ENCODE data around the gene CFB. TPM values are rescaled to one million over a fixed set of nuclear protein-coding genes. Genes with fewer than 3 reads are reported as not detected.

CFB gene
- polyA plus RNA-seq, 4 donors, result 4.6 to 13.0 (median 6.7) TPM

Other genes with a start within 250 kb of the CFB start
- gene ABHD16A, start 242.8 kb upstream of the CFB start, polyA plus RNA-seq (ENCODE audit: insufficient read length in 4 of 4), result 10 to 100 TPM; 50.1 to 67.5 (median 55.9) TPM
- 1 to 10 TPM in 1 of 4 donors, under 1 TPM in 2, not detected in 1; 0.30 to 1.5 (median 0.52) TPM for gene LY6G6F, start 239.2 kb upstream of the CFB start, polyA plus RNA-seq (ENCODE audit: insufficient read length in 4 of 4)
- not detected for gene LY6G6D, start 230.7 kb upstream of the CFB start, polyA plus RNA-seq (ENCODE audit: insufficient read length in 4 of 4)
- under 1 TPM in 3 of 4 donors, not detected in 1; 0.45 to 0.74 (median 0.63) TPM for gene LY6G6C, start 224.3 kb upstream of the CFB start, polyA plus RNA-seq (ENCODE audit: insufficient read length in 4 of 4)
- 1 to 10 TPM; 1.1 to 2.9 (median 1.4) TPM for gene MPIG6B, start 222.7 kb upstream of the CFB start, polyA plus RNA-seq (ENCODE audit: insufficient read length in 4 of 4)
- gene DDAH2, start 216.8 kb upstream of the CFB start, polyA plus RNA-seq (ENCODE audit: insufficient read length in 4 of 4), result 100 to 1,000 TPM; 150 to 213 (median 182) TPM
- 100 to 1,000 TPM; 201 to 309 (median 278) TPM for gene CLIC1, start 209.6 kb upstream of the CFB start, polyA plus RNA-seq (ENCODE audit: insufficient read length in 4 of 4)
- 10 to 100 TPM; 14.2 to 51.0 (median 25.2) TPM for gene MSH5, start 206.1 kb upstream of the CFB start, polyA plus RNA-seq (ENCODE audit: insufficient read length in 4 of 4)
- gene SAPCD1, start 183.4 kb upstream of the CFB start, polyA plus RNA-seq (ENCODE audit: insufficient read length in 4 of 4), result 10 to 100 TPM in 2 of 4 donors, 1 to 10 TPM in 2; 2.7 to 13.0 (median 7.9) TPM
- 10 to 100 TPM in 1 of 4 donors, 1 to 10 TPM in 3; 1.5 to 11.1 (median 5.5) TPM for gene VWA7, start 168.8 kb upstream of the CFB start, polyA plus RNA-seq (ENCODE audit: insufficient read length in 4 of 4)
- gene VARS1, start 150.3 kb upstream of the CFB start, polyA plus RNA-seq (ENCODE audit: insufficient read length in 4 of 4), result 10 to 100 TPM; 42.7 to 67.9 (median 60.0) TPM
- 10 to 100 TPM; 71.4 to 84.9 (median 84.3) TPM for gene LSM2, start 139.1 kb upstream of the CFB start, polyA plus RNA-seq (ENCODE audit: insufficient read length in 4 of 4)
- 1 to 10 TPM; 3.1 to 4.4 (median 3.7) TPM for gene HSPA1L, start 130.8 kb upstream of the CFB start, polyA plus RNA-seq (ENCODE audit: insufficient read length in 4 of 4)
- gene HSPA1A, start 130.6 kb upstream of the CFB start, polyA plus RNA-seq (ENCODE audit: insufficient read length in 4 of 4), result 100 to 1,000 TPM in 3 of 4 donors, 10 to 100 TPM in 1; 88.1 to 159 (median 116) TPM
- gene HSPA1B, start 118.4 kb upstream of the CFB start, polyA plus RNA-seq (ENCODE audit: insufficient read length in 4 of 4), result 100 to 1,000 TPM; 111 to 507 (median 160) TPM
- gene NEU1, start 83.3 kb upstream of the CFB start, polyA plus RNA-seq (ENCODE audit: insufficient read length in 4 of 4), result 10 to 100 TPM; 23.9 to 77.5 (median 69.9) TPM
- 10 to 100 TPM in 3 of 4 donors, 1 to 10 TPM in 1; 2.4 to 53.4 (median 41.4) TPM for gene SLC44A4, start 67.1 kb upstream of the CFB start, polyA plus RNA-seq (ENCODE audit: insufficient read length in 4 of 4)
- gene EHMT2, start 48.4 kb upstream of the CFB start, polyA plus RNA-seq (ENCODE audit: insufficient read length in 4 of 4), result 10 to 100 TPM; 69.0 to 99.0 (median 77.6) TPM
- gene ZBTB12, start 44.0 kb upstream of the CFB start, polyA plus RNA-seq (ENCODE audit: insufficient read length in 4 of 4), result 10 to 100 TPM; 17.7 to 28.9 (median 22.0) TPM
- 10 to 100 TPM in 1 of 4 donors, 1 to 10 TPM in 3; 3.1 to 12.4 (median 5.0) TPM for gene C2, start 18.4 kb upstream of the CFB start, polyA plus RNA-seq (ENCODE audit: insufficient read length in 4 of 4)
- 10 to 100 TPM; 72.5 to 97.9 (median 84.9) TPM for gene NELFE, start 12.9 kb downstream of the CFB start, polyA plus RNA-seq (ENCODE audit: insufficient read length in 4 of 4)
- 10 to 100 TPM; 33.1 to 51.5 (median 39.7) TPM for gene SKIC2, start 13.1 kb downstream of the CFB start, polyA plus RNA-seq (ENCODE audit: insufficient read length in 4 of 4)
- gene DXO, start 26.0 kb downstream of the CFB start, polyA plus RNA-seq (ENCODE audit: insufficient read length in 4 of 4), result 10 to 100 TPM; 22.6 to 37.5 (median 30.1) TPM
- gene C4A, start 36.0 kb downstream of the CFB start, polyA plus RNA-seq (ENCODE audit: insufficient read length in 4 of 4), result 10 to 100 TPM in 3 of 4 donors, 1 to 10 TPM in 1; 8.6 to 26.2 (median 15.2) TPM
- 10 to 100 TPM; 10.3 to 27.3 (median 16.0) TPM for gene C4B, start 68.7 kb downstream of the CFB start, polyA plus RNA-seq (ENCODE audit: insufficient read length in 4 of 4)
- 1 to 10 TPM in 3 of 4 donors, under 1 TPM in 1; 0.76 to 1.4 (median 1.1) TPM for gene CYP21A2, start 92.3 kb downstream of the CFB start, polyA plus RNA-seq (ENCODE audit: insufficient read length in 4 of 4)
- 10 to 100 TPM in 2 of 4 donors, 1 to 10 TPM in 2; 4.6 to 98.0 (median 8.3) TPM for gene TNXB, start 163.2 kb downstream of the CFB start, polyA plus RNA-seq (ENCODE audit: insufficient read length in 4 of 4)
- gene ATF6B, start 182.2 kb downstream of the CFB start, polyA plus RNA-seq (ENCODE audit: insufficient read length in 4 of 4), result 100 to 1,000 TPM in 1 of 4 donors, 10 to 100 TPM in 3; 82.5 to 114 (median 85.7) TPM
- gene FKBPL, start 184.2 kb downstream of the CFB start, polyA plus RNA-seq (ENCODE audit: insufficient read length in 4 of 4), result 1 to 10 TPM; 6.0 to 8.3 (median 6.9) TPM
- 1 to 10 TPM; 2.5 to 5.4 (median 3.4) TPM for gene PRRT1, start 205.8 kb downstream of the CFB start, polyA plus RNA-seq (ENCODE audit: insufficient read length in 4 of 4)
- gene PPT2, start 208.0 kb downstream of the CFB start, polyA plus RNA-seq (ENCODE audit: insufficient read length in 4 of 4), result 10 to 100 TPM; 26.6 to 45.5 (median 34.9) TPM
- gene EGFL8, start 218.5 kb downstream of the CFB start, polyA plus RNA-seq (ENCODE audit: insufficient read length in 4 of 4), result 10 to 100 TPM; 21.2 to 45.5 (median 26.6) TPM
- gene AGPAT1, start 230.0 kb downstream of the CFB start, polyA plus RNA-seq (ENCODE audit: insufficient read length in 4 of 4), result 100 to 1,000 TPM in 2 of 4 donors, 10 to 100 TPM in 2; 84.4 to 105 (median 99.7) TPM
- gene RNF5, start 232.3 kb downstream of the CFB start, polyA plus RNA-seq (ENCODE audit: insufficient read length in 4 of 4), result 100 to 1,000 TPM in 1 of 4 donors, 10 to 100 TPM in 3; 57.4 to 103 (median 98.1) TPM
- gene AGER, start 238.2 kb downstream of the CFB start, polyA plus RNA-seq (ENCODE audit: insufficient read length in 4 of 4), result 10 to 100 TPM; 14.3 to 30.0 (median 21.3) TPM
- gene PBX2, start 244.1 kb downstream of the CFB start, polyA plus RNA-seq (ENCODE audit: insufficient read length in 4 of 4), result 100 to 1,000 TPM; 135 to 202 (median 172) TPM
- gene GPSM3, start 246.5 kb downstream of the CFB start, polyA plus RNA-seq (ENCODE audit: insufficient read length in 4 of 4), result 10 to 100 TPM in 1 of 4 donors, 1 to 10 TPM in 3; 8.0 to 13.3 (median 8.8) TPM